SK-N-MC (cell line): ENCODE data around the gene TOMM40L.

ENCODE experiments used
- EZH2 ChIP-seq: fragments of 200-600 bp; sonication (generic); IDR thresholded peaks from one replicate; pipeline ENCODE4 v1.6.1; 2017; ENCODE audit warnings: antibody characterized with exemption
- POLR2AphosphoS5 ChIP-seq: IDR thresholded peaks from 2 replicates; pipeline ENCODE4 v1.6.1; 2012; ENCODE audit warnings: mild to moderate bottlenecking, low read depth, low read length, borderline replicate concordance

DNA sequence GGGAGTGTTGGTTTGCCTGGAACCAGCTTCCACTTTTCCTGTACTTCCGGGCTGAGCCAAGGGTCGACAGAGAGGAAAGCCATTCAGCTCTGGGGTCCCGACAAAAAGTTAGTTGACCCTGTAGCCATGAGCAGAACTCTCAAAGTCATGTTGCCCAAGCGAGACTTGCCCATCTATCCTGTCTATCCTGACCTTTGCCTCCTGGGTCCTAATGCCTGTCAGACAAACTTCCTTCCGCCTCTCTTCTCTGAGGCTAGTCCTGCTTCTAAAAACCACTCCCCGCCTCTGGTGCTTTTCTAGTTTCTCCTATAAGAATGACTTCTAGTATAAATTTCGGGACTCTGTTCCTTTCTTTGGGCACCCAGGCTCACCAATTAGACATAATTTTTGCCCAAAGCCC is 25.0 kb downstream of the TOMM40L start:
- TF ChIP-seq POLR2AphosphoS5 (no peak), EZH2 (no peak)
